HG03139 (cell line): ENCODE data around the gene EXOC6.

ENCODE experiments used
- ATAC-seq: cut with Tn5 transposase; IDR thresholded peaks from one replicate; pipeline ENCODE4 v1.9.1; 2021; ENCODE audit not compliant: unreplicated experiment

Gene EXOC6

DNA sequence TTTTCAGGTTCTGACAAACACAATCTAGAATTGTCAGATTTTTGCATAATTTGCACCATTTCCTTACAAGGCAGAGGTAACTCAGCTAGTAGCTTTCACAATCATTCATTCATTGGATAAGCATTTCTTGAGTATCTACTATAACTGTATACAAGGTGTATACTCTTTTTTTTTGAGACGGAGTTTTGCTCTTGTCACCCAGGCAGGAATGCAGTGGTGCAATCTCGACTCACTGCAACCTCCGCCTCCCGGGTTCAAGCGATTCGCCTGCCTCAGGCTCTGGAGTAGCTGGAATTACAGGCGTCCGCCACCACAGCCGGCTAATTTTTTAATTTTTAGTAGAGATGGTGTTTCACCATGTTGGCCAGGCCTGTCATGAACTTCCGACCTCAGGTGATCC lies 16.2 kb upstream of the EXOC6 start:
- ATAC-seq: no peak

DNA sequence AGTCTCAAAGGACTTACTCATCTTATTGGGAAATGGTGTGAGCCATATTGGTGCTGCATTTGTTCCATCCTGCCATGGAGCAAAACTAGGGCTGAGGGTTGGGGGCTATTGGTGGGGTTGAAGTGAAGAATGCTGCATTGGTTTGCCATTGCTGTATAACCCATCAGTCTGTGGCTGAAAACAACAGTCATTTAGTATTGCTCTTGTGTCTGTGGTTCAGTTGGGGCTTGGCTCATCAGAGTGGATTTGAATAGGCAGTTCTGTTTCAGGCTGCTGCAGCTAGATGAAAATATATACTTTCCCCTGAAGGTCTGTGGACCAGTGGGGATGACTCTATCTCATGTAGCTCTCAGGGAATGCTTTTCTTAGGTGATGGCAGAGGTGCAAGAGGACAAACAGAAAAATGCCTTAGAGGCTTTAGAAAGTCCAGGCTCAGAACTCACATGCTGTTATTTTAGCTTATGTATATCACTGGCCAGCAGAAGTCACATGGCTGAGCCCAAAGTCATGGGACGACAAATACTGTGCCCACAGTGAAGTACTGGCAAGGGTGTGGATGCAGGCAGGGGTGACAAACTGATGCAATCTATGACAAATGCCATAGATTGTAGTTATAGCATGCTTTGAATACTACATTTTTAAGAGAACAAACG lies 15.2 kb upstream of the EXOC6 start:
- no peak for ATAC-seq

DNA sequence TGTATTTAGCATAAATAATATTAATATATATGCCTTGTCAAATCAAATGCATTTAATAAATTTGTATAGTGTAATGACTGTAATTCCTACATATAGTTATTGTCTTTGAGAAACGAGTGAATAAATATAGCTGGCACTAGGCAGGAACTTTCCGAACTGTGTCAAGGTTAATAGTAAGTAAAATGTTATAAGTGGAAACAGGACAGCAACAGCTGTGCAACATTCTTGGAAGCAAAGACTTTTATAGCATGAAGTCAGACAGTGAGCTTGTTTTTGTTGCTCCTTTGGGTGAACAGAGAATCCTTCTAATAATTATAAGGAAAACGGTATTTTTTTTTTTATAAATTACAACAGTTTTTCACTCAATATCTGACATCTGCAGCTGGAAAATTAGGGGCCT lies 14.0 kb upstream of the EXOC6 start:
- ATAC-seq: no peak

DNA sequence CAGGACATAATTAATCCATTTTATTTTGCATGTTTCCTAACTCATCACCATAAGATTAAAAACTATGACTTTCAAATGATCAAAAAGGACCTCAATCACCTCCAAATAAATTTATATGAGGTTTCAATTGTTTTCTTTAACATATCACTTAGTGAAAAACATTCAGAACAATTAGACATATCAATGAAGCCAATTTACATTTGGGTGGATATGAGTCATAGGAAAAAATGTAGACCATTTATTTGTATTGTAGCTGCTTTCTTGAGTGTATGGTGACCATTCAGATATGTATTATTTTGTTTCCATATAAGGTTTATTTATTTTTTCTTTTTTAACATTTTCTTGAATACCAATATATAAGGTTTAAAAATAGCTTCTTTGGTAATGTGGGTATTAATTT lies 13.3 kb upstream of the EXOC6 start:
- no peak for ATAC-seq

DNA sequence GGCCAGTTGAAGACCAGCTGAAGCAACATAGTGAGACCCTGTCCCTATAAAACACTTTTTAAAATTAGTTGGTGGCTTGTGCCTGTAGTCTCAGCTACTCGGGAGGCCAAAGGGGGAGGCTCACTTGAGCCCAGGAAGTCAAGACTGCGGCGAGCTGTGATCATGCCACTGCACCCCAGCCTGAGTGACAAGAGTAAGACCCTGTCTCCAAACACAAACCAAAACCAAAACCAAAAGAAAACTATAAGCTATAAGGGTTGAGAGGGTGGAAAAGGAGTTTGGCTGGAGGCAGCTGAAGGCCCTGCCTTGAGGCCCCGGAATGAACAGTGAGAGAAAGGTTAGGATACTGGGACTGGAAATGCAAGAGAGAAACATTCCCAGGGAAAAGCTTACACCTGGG lies 10.9 kb upstream of the EXOC6 start:
- no peak for ATAC-seq

DNA sequence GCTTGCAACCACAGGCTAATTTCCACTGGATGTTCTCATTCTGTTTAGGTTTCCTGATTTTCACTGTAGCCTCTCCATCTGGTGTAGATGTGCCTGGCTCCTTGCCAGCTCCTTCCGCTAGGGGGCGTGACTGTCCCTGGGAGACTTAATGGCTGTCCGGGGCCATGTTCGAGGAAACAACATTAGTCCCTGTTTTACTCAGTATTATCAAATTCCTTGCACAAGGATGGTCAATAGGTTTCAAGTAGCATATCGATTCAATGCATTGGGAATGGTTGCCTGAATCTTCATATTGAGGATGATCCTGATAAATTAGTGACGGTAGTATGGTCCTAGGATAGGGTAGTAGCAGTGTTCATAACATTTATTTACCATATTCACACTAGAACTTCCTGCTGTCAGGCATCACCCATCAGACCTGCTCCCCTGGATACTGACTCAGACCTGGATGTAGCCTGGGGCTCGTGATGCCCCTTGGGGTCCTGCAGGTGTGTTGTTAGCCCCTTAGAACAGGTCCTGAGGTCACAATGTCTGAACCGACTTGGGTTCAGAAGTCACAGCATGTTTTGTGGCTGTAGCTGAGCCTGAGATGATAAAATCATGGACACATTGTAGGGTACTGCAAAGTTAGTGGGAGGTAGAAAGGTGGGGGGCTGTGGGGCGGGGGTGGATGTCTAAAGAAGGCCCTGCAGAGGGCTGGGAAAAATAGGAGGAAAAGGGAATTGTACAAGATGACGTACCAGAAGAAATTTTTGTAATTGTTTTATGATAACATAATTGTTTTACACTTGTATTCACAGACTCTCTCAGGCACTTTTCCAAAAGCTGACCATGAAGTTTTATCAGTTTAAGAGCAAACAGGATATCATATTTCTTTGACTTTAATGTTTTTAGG lies 8.9 kb upstream of the EXOC6 start:
- ATAC-seq: no peak

DNA sequence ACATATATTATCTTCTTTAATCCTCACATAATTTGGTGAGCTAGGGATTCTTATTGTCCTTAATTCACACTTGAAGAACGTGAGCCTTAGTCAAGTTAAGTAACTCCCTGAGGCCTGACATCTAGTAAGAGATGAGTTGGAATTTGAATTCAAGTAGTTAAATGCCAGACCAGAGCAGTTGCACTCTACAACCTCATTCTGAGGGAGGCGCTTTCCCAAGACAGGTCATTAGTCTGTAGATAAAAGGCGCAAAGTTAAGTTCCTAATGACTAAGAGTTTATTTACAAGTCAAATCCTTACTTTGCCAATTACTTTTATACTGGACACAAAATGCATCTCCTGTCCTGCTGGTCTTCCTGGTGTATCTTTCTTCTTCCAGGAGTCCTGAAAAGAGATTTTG lies 3.6 kb upstream of the EXOC6 start:
- no peak for ATAC-seq

DNA sequence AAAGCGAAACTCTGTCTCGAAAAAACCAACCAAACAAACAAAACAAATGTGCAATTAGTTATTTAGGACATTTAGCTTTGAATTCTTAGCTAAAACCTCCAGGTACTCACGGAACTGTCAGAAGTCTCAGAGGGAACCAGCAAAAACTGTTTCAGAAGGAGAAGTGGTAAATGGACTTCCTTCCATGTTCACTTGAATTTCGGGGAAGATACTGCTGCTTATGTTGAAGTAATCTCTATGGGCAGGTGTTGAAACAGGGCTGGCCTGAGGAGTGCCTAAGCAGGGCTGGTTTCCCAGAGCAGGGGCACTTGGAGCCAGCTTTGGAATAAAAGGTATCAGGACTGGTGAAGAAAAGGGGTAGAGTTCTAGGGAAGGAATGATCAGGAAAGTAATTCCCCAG lies 2.4 kb upstream of the EXOC6 start:
- ATAC-seq: no peak

DNA sequence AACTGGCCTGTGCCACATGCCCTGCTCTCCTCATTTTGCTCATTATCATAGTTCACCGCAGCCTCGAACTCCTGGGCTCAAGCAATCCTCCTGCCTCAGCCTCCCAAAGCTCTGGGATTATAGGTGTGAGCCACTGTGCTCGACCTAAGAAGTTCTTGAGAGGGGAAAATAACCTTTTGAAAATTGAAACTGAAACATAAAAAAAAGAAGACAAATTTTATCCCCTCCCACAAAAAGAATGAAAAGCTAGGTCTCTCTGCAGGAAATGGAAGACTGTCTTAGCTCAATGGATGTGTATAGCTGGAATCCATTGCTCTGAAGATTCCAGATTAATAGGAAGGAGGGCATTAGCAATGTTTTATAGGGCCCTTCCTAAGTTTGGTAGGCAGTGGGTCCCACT lies 2.0 kb upstream of the EXOC6 start:
- ATAC-seq: no peak

DNA sequence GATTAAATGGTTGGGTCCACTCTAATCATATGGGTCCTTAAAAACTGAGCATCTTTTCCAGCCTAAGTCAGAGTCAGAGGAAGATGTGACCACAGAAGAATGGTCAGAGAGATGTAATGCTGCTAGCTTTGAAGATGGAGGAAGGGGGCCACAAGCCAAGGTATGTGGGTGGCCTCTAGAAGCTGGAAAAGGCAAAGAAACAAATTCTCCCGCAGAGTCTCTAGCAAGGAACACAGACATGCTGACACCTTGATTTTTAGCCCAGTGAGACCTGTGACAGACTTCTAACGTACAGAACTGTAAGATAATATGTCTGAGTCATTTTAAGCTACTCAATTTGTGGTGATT lies 1.5 kb upstream of the EXOC6 start:
- ATAC-seq: no peak

DNA sequence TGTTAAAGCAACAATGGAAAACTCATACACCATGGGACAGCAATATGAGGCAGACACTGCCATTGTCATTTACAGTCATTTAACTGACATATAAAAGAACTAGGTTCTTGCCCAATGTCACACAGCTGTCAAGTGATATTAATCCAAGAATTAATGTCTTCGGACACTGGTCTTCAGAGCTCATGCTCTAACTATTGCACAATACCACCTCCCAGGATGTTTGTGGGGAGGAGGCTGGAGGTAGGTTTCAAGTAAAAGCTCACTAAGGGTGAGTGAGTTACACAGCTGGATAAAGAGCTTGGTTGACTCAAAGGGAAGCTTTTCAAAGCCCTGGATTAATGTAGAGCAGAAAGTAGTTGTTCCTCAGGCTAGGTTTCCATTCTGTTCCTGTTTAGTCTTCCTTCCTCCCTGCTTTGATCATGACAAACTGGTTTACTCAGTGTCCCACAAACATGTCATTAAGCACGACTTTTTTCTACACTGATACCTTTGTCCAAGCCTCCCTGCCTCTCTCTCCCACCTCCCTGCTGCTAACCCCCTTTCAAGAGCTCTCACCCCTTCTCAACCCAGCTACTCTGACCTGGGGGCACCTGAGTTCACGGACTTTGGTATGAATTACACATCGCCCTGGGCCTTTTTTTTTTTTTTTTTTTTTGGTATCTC lies 987 bp upstream of the EXOC6 start:
- no peak for ATAC-seq

DNA sequence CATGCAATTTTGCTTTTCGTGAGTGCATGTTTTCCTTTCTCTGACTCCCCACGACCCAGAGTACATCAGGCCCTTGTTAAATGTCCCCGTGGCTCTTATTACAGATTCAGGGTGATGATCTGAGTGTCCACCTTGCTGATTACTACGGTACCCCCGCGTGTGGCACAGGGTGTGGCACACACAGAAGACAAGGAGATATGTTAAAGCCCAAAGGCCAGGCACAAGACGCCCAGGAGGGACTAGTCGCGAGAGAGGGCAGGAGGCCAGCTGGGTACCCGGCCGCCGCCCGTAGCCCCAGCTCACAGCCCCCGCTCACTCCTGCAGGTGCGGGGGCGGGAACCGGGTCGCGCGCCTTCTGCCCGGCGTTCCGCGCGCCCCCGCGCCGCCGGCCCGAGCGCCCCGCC lies 281 bp upstream of the EXOC6 start:
- peak; percentile 41 for ATAC-seq

DNA sequence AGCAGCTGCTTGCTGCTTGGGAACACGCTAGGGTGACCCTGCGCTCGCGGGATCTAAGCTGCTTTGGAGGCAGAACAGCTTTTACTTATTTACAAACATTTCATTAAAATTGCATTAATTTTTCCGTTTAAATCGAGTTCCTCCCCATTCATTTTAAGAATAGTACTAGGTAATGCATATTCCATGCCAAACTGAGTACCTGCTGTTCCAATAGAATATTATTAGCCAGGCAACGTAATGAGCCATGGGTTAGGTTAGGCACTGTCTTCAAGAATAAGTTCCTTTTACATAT lies 860 bp downstream of the EXOC6 start:
- ATAC-seq: peak; percentile 16

DNA sequence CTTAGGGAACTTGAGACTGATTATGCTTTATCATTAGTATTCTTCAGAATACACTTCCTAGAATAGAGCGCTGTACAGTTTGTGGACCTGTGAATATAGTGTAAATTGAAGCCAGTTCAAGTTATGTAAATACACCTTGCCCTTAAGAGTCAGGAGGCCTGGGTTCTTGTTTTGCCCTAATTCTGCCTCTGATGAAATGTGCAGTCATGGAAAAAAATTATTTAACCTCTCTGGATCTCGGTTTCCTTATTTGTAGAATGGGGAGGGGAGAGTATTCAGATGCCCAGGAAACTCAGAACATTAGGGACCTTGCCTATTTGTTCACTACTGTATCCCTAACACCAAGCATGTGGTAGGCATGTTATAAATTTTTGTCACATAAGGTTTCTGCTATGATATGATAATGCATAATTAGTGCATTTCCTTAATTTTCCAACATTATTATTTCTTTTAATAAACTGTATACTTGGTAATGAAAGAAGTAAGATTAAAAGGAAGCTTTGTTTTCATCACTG lies 1.3 kb downstream of the EXOC6 start:
- ATAC-seq: no peak

DNA sequence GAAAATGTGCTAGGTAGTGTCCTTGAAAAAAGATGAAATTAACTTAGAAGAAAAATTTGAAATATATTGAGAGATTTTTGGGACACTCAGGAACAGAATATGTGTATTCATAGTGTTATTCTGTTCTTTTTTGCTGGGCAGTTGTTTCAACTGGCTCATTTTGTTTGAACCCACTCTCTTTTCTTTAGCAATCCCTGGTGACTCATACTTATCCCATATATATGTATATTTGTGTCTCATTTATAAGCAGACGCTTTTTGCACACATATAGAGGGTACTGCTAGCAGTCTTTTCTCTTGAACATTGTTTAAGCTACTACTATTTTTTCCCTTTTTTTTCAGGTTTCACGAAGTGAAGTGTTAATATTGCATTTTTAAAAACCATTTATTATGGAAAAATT lies 1.9 kb downstream of the EXOC6 start:
- no peak for ATAC-seq

DNA sequence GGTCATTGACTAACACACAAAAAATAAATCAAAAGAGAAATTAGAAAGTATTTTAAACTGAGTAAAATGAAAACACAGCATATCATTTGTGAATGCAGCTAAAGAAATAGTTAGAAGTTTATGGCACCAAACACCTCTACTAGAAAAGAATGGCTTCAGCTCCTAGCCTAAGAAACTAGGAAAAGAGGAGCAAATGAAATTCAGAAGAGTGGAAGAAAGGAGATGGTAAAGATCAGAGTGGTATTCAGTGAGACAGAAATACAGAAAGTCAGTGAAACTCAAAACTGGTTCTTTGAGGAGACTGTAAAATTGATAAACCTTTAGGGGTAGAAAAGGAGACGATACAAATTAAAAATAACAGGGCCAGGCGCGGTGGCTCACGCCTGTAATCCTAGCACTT lies 2.7 kb downstream of the EXOC6 start:
- ATAC-seq: no peak

DNA sequence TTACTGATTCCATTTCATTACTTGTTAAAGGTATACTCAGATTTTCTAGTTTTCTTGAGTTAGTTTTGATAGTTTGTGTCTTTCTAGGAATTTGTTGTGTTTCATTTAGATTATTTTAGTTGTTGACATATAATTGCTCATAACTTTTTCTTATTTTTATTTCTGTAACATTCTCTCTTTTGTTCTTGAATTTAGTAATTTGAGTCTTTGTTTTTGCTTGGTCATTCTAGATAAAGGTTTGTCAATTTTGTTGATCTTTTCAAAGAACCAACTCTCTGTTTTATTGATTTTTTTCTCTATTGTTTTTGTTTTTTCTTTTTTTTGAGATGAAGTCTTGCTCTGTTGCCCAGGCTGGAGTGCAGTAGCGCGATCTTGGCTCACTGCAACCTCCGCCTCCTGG lies 7.2 kb downstream of the EXOC6 start:
- ATAC-seq: no peak

DNA sequence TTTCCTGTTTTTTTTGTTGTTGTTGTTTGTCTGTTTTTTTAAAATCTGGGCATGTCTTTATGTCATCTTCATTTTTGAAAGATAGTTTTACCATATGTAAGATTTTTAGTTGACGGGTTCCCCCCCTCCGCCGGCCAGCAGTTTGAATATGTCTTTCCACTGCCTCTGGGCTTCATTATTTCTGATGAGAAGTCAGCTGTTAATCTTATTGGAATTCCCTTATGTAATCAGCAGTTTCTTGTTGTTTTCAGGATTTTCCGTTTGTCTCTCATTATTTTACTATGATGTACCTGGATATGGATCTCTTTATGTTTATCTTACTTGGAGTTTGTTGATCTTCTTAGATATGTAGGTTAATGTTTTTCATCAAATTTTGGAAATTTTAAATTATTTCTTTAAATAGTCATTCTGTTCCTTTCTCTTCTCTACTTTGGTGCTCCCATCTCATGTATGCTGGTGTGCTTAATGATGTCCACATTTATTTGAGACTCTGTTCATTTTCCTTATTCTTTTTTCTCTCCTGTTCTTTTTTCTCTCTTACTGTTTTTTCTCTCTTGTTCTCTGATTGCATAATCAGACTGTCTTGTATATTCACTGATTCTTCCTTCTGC lies 9.7 kb downstream of the EXOC6 start:
- ATAC-seq: no peak

DNA sequence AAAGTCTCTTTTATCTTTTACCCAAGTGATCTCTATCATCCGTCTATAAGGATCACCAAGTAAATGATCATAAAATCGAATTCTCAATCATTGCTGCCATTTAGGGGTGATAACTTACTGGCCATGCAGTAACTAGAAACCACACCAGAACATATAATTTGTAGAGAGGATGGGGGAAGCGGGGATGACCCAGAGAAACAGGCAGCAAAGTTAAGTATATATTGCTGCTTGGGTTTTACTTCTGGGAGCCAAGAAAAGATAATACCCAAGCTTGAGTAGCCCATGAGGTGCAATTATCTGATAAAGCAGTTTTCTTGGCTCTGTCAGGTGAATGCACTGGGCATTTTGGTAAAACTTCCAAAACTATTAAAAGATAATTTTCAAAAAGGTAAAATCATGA lies 18.9 kb downstream of the EXOC6 start:
- no peak for ATAC-seq

DNA sequence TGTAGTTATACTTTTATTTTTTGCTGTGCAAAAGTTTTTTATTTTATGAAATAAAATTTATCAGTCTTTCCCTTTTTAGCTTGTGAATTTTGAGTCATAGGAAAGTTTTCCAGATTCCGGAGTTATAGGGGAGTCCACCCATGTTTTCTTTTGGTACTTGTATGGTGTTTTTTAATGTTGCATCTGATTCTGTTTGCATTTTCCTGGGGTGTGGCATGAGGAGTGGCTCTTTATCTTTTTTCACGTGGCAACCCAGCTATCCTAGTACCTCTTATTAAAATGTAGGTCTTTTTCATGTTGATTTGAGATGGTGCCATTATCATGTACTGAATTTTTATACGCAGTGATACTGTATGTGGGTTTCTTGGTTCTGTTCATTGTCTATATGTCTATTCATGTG lies 19.7 kb downstream of the EXOC6 start:
- no peak for ATAC-seq

DNA sequence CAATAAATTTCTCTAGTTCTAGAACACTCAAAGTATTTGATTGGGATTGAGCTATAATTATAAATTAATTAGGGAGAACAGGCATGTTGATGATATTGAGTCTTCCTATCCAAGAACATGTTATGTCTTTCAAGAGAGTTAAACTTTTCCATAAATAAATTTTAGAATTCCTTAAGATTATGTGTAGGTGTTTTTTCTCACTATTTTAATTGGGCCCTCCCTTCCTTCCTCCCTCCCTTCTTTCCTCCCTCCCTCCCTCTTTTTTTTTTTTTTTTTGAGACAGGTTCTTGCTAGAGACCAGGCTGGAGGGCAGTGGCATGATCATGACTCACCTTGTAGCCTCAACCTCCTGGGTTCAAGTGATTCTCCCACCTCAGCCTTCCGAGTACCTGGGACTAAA lies 20.2 kb downstream of the EXOC6 start:
- no peak for ATAC-seq

DNA sequence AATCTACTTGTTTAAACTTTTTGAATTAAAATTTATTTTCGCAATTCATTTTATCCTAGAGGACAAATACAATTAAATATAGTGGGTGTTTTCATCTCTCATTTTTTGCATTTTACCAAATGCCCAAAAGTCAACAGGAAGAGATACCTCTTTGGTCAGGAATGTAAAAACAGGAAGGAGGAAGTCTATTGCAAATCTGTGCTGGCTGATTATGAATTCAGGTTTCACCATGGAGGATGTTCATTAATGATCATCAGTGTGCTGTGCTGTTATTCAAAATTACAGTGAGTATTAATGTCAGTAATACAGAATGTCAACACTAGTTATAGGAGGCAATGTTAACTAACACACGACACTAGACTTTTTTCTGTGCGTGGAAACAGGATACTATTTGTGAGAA lies 24.7 kb downstream of the EXOC6 start:
- no peak for ATAC-seq
